DMS114 treated with DMSO at 0.1 percent for 48 hours (cell line): ENCODE measurements around the gene SLC8A1.

Source experiments
- DNase-seq: peaks from one replicate; lab custom pipeline; 2025; ENCODE audit not compliant: unreplicated experiment; lab: John Stamatoyannopoulos, UW

The SLC8A1 gene

GRCh38 chr2:40451918-40452605 is at the start of gene SLC8A1:
SLC8A1 (minus strand) TSS chr2:40452090.
- no peak for DNase-seq

GRCh38 chr2:40499437-40499836 is 47.5 kb upstream of the SLC8A1 start:
- DNase-seq, result no peak

DNA sequence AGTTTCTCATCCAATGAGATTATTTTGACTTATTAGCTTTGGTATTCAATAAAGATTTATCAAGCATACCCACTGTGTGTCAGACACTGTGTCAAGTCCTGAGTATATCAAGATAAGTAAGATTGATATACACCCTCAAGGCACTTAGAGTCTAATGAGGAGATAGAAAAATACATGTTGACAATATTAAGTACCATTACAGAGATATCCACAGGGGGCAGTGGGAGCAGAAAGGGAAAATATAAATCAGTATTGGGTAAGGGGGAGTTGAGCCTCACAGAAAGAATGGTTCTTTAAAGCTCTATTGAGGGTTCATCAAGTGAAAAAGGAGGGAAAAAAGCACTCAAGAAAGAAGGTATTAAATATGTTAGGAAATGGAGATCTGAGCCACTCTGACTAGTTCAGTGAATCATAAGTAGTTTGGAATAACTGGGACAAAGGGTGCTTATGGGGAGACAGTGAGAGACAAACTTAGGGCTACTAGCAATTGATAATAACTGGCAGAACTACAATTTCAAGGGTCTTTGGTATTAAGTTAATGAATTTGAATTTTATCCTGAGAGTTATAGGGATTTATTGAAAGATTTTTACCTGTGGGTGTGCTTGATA is 45.5 kb upstream of the SLC8A1 start:
- DNase-seq, result no peak

GRCh38 chr2:40489678-40489960 is 37.7 kb upstream of the SLC8A1 start:
- DNase-seq, result no peak

- DNase-seq, result no peak
Measured at GRCh38 chr2:40488927-40489677, 37.2 kb upstream of the SLC8A1 start.

DNA sequence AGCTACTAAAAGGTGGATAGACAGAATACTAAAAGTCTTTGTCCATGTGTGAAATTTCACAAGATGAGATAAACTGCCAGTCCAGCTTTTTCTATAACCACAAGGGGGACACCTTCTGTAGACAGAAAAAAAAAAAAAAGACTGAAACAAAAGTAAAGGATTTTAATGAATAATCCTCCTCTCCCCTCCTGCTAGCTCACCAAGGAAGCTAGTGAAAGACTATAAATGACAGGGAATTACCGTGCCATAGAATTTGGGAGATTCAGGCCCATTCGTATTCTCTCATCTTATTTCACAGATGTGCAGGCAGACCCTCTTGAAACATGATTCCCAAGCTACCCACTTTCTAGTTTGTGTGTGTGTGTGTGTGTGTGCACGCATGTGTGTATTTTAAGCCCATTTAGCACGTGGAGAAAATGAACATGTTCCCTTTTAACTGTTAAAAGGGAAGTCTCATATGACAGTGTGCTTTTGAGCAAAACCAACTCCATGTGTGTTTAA is 36.3 kb upstream of the SLC8A1 start:
- DNase-seq, result peak; percentile 15

- no peak for DNase-seq
Measured at GRCh38 chr2:40487602-40488001, 35.7 kb upstream of the SLC8A1 start.

- DNase-seq, result no peak
Measured at GRCh38 chr2:40485854-40486253, 34.0 kb upstream of the SLC8A1 start.

GRCh38 chr2:40485318-40485717 is 33.4 kb upstream of the SLC8A1 start:
- DNase-seq, result no peak

GRCh38 chr2:40483549-40484243 is 31.8 kb upstream of the SLC8A1 start:
- no peak for DNase-seq

DNA sequence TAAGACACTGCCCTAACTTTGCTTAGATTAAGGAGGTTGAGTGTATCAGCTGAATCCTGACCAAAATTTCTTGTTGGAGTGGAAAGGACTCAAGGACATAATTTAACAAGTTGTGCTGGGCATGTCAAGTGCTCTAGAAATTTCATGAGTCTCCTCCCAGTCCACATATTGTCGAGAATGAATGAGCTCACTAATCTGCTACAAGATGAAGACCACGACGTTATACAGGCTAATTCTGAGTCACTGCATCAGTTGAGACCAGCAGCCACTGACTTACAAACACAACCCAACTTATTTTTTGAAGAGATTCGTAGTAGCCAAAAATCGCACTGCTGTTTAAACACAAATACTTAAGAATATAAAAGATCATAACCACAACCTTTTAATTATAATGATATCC is 28.7 kb upstream of the SLC8A1 start:
- DNase-seq, result no peak

DNA sequence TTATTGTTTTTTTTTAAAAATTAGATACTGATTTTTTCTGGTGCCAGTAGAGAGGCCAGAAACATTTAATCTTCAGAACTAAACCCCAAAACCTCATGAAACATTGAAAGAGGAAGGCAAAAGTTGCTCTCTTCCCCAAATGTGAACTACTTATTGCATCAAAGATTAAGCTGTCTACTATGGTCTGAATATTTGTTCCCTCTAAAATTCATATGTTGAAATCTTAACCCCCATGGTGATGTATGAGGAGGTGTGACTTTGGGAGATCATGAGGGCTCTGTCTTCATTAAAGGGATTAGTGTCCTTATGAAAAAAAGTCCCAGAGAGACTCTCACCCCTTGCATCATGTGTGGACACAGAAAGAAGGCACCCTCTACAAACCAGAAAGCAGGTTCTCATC is 28.2 kb upstream of the SLC8A1 start:
- DNase-seq, result no peak

DNA sequence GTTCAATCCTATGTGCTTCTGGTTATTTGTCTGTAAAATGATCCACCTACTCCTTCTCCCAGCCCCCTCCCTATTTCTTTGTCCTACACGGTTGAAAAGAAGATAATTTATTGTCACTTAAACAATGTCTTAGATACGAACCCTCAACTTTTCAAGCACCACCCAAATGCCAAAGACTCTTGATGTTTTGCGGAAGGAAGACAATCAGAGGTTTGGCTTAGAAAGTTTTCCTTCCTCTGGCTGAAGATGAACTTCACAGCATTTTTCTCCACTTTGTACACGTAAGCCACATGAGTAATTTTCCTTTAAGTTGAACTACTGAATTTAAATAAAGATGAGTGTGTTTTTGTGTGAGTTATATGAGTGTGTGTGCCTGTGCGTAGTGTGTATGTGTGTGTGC is 25.5 kb upstream of the SLC8A1 start:
- DNase-seq, result no peak

DNA sequence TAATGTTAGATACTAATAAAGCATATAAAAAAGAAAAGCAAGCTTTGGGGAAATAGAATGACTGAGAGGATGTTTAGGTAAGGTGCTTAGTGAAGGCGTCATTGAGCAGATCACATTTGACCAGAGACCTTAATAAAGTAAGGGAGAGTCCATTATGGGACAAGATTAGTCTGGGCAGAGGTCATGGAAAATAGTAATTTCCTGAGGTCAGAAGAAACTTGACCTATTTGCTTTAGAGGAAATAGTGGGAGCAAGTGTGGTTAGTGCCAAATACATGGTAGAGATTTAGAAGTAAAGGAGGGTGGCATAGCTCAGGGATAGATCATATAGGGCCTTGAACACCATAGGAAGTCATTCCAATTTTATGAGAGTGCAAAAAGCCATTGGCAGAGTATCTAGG is 24.5 kb upstream of the SLC8A1 start:
- DNase-seq, result no peak

- DNase-seq, result no peak
Measured at GRCh38 chr2:40474306-40474705, 22.4 kb upstream of the SLC8A1 start.

GRCh38 chr2:40471866-40472265 is 20.0 kb upstream of the SLC8A1 start:
- DNase-seq, result no peak

DNA sequence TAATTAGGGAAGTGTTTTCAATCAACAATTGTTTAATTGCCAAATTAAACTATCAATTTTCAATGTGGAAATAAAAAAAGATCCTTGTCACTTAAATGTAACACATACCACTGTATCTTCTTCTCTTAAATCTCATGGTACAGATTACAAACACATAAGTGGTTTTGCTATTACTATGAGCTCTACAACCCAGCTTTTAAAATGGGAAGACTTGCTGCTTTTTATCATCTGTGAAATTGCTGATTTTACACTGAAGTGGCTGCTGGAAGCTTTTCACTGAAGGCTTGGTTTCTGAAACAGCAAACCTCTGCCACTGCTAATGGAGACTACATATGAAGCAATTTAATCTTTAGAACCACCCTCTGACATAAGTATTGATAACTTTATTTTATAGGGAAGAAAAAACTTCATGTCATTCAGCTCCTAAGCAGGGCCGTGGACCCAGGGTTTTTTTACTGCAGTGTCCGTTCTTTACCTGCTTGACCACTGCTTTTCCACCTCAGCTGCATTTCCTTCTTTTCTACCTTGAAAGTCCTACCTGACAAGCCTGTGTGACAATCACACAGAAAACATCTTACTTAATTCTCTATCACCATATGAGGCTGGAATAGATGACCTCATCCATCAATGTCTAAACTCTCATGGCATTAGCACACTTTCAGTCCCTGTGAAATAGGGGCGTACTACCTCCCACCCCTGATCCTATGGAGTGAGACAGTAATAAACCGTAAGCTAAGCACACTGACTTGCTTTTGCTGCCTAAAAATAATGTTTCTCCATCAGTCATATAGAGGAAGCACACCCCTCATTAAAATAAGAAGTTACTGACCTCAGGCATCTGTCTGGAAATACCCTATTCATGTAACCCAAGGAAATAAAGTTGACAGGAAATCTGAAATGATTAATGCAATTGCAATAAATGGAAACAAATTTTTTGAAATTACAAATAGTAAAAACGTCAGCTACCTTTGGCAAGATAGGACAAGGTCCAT is 19.2 kb upstream of the SLC8A1 start:
- no peak for DNase-seq

DNA sequence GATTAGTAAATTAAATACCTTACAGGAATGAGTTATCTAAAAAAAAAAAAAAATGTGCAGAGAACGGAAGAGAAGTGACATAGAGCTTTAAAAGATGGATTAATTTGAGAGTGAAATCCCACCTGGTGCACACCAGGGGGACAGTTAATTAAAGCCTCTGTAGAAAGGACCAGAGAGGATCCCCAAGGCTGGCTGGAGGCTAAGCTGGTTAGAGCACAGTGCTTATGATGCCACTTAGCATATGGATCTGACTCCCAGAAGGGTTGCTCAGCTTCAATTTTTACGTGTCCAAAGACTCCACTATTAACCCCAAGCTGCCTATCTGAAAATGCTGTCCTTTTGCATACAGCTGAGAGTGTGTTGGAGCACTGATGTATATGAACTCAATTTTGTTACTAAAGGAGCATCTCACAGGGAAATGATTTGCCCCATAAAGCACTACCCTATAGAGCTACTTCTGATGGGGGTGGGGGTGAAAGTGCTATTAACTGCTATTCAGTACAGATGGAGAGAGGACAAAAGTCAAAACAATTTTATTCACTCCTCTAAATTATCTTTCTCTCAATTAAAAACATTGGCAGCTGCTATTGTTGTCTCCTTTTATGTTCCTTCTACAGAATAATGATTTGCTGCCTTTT is 15.2 kb upstream of the SLC8A1 start:
- DNase-seq, result no peak

DNA sequence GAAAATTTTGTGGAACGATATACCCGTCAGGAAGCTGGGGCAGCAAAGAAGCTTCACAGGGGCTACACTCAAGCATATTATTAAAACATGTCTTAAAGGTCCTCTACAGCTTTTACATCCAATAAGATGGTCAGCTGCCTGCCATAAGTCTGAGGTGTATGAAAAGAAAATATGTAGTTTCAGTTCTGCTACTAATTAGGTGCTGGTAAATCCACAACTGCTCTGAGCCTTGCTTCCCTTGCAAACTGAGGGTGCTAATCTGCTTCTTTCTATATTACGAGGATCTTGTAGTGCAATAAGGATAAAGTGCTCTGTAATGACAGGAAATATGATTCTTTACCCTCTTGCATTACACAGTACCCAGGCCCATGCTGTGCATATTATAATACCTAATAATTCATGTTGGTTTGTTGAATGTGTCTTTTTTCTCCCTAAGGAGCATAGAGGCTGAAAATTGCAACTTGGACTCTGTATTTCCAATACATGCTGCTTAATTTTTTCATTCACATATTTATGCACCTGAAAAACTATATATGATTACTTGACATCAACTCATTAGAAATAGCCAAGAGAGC is 14.5 kb upstream of the SLC8A1 start:
- DNase-seq, result no peak

- no peak for DNase-seq
Measured at GRCh38 chr2:40463112-40463511, 11.2 kb upstream of the SLC8A1 start.
